Left lobe of liver (tissue), 2 donors: ENCODE data around the gene SPATA2L. TPM values are rescaled to one million over a fixed set of nuclear protein-coding genes. Genes with fewer than 3 reads are reported as not detected.

ENCODE experiments used
- ATAC-seq: fragments of 200-7000 bp; cut with Tn5 transposase; one replicate; pipeline ENCODE4 v1.9.1; 2020; ENCODE audit warnings: mild to moderate bottlenecking, moderate library complexity
- DNase-seq: peaks from one replicate; pipeline ENCODE4 v3.0.0-alpha.2; 2020; ENCODE audit warnings: low spot score
- total RNA-seq: library from RNA; stranded (reverse); gene quantifications from one replicate; pipeline ENCODE4 v1.2.1, GENCODE V29; 2021
- donor health status: DM: no; HTN: no; CAD: no; lungs with moderate emphysema.
- donor health status: DM: no; HTN: yes; CAD: no.

Gene SPATA2L, protein sequence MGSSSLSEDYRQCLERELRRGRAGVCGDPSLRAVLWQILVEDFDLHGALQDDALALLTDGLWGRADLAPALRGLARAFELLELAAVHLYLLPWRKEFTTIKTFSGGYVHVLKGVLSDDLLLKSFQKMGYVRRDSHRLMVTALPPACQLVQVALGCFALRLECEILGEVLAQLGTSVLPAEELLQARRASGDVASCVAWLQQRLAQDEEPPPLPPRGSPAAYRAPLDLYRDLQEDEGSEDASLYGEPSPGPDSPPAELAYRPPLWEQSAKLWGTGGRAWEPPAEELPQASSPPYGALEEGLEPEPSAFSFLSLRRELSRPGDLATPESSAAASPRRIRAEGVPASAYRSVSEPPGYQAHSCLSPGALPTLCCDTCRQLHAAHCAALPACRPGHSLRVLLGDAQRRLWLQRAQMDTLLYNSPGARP
- total RNA-seq: 13.8 TPM

DNA sequence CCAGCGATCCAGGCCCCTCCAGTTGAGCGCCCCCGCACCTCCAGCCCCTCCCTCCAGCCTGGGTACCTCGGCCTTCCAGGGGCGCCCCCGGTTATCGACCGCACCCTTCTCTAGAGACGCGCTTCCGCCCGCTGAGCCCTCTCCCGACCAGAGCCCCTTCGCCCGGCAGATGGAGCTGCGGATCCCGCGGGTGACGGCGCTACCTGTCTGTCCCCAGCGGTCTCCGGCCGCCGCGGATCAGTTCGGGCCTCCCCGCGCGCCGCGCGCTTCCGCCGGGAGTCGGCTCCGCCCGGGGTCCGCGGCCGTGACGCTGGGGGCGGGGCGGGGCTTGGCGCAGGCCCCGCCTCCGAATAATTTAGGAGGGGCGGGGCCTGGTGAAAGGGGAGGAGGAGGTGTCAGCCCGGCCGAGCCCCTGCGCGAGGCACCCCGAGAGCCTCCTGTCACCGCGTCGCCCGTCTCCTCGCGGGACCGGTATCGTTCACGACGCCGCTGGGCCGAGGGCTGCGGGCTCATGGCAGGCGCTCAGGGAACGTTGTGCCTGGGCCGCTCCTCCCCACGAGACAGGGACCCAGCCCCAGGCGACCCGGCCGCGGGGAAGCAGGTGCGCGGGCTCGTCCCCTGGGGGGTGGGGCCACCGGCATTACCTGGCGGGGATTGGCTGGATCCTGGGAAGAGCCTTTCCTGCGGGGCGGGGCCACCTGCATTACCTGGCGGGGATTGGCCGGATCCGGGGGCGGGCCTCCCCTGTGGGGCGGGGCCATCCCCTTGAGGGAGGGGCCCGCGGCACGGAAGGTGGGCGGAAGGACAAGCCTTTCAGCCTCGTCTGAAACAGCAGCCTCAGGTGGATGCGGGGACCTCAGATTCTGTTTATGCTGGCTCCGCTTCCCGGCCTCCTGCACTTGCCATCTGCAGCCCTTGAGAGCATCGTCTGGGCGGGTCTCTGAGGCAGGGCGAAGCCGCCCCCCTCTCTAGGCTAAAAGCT lies at the start of gene SPATA2L:
Gene SPATA2L, minus strand, starts transcription at position 281 of the 982 bp plus-strand sequence. CDS start 473 bp downstream, outside the sequence.
- ATAC-seq (peak; percentile 74), DNase-seq (peak; percentile 97)

DNA sequence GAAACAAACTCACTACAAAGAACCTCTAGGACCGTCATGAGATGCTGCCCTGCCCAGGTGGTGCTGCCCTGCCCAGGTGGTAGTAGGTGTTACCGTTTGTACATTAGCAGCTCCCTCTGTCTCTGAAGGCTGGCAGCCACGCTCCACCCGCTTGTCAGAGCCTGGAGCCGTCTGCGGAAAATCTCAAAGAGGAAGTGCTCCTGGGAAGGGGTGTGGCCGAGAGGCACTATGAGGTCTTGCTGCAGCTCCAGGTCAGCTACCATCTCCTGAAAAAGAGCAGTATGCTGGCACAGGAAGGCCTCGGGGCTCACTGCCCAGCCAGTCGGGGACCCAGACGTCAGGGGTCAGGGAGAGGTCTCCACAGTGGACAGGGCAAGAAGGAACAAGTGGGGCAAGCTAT lies 48.1 kb upstream of the SPATA2L start:
- ATAC-seq (peak; percentile 37), DNase-seq (no peak)

DNA sequence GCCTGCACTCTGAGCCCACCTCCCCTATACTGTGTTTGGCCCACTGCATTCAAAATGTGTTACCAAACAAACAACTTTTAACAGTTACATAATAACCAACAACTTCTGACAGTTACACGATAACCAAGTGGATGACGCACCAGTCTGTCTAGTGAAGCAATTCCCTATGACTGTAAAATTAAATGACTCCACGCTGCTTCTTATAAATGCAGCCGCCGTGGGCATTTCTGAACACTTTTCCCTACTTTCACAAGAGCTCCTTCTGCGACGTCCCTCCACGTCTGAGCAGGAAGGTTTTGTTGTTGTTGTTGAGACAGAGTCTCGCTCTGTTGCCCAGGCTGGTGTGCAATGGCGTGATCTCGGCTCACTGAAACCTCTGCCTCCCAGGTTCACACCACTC lies 47.4 kb upstream of the SPATA2L start:
- no peak for ATAC-seq
- no peak for DNase-seq

DNA sequence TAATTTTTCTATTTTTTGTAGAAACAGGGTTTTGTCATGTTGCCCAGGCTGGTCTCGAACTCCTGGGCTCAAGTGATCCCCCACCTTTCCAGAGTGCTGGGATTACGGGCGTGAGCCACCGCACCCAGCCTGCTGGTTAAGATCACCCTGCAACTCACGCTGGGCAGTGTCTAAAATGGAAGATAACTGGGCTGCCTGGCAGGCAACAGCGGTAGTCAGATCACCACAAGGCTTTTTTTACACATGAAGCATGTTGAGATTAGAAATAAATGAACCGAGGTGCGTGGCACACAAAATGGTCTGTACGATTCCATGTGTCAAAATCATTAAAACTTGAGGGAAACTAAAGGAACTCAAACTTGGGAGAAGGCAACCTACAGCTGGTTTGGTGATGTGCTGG lies 46.6 kb upstream of the SPATA2L start:
- no peak for ATAC-seq
- no peak for DNase-seq

DNA sequence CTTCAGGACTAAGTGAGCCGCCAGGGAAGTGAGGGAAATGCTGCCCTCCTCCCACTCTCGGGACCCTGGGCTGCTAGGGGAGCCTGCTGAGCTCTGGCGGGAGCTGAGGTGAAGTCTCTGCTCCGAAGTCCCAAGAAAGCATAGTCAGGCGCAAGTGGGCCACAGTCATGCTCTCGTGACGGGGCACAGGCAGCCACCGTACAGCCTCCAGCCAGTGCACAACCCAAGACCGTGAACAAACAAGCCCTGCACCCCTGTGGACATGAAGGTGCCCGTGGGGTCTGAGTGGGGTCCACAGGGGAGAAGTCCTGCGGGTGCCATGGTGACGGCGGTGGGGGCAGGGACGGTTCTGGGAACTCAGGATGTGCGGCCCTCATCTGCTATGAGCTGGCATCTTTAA lies 44.5 kb upstream of the SPATA2L start:
- DNase-seq: no peak
- ATAC-seq: no peak

DNA sequence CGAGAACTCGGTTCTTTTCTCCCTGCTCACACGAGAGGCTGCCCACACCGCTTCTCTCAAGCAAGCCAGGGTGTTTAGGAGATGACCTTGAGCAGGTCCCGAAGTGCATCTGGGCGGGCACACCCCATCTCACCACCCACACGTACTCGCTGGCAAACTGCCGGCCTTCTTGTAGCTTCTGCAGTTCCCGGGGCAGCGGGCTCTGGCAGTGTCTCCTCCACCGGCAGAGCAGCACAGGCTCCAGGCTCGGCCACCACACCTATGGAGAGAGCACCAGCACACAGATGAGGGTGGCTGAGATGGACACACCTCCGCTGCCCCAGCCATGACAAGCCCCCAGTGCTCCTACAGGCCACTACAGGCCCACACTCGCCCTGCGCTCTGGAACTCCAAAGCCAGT lies 43.3 kb upstream of the SPATA2L start:
- no peak for DNase-seq
- ATAC-seq: peak; percentile 8

DNA sequence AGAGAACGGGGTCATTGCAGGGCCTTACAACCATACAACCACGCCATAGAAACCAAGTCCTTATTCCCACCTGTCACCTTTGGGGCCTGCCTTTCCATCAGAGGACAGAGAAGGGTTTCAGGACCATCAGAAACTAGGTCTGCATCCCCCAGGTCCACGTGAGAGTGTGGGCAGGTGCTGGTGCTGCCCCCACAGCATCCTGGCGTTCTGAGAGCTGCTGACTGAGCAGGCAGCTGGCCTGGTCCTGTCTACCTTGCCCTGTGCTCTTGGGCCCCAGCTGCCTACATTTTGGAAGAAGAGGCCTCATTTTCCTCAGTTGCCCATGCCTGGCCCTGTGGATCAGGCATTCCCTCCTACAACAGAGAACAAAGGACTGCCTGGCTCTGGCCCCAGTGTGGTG lies 41.4 kb upstream of the SPATA2L start:
- no peak for ATAC-seq
- DNase-seq: no peak

DNA sequence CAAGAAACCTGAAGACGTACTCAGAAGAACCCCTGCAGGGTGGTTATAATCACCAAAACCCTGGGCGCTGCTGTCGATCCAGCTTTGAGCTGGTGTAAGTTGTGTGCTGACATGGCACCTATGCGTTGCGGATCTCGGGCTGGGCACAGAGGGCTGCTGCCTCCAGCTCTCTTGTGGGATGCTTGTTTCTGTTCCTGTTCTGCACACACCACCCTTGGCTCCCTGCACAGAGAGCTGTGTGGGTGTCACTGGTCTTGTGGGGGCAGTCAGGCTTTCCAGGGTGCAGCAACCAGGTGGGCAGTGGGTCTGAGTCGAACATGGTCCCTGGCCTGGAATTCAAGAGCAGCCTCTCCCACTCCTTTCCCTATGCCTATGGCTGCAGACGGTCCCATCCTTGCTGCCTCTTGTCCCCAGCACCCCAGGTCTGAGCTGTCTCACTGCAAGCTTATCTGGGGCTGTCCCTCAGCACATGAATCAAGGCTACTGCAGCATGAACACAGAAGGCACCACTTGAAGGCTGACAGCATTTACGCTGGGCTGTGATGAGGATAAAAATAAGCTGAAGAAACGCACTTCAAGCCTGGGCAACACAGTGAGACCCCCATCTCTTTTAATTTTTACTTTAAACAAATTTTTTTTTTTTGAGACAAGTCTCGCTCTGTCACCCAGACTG lies 40.0 kb upstream of the SPATA2L start:
- ATAC-seq: peak; percentile 5
- no peak for DNase-seq

DNA sequence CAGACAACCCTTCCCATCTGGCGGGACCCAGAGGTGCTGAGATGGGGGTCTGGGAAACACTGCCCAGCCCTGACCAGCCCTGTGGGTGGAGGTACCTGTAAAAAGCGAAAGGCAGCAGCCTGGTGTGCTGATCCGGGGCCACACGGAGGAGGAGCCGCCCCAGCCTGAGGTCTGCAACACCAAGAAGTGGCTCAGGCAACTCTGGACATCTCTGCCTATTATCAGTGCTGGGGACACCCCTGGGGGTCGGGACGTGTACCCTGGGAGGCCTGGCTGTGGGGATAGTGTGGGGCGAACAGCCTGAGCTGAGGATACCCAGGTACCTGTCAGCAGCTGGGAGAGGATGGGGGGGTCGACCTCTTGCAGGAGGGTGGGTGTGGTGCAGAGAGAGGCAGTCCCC lies 37.9 kb upstream of the SPATA2L start:
- ATAC-seq (peak; percentile 4), DNase-seq (no peak)

DNA sequence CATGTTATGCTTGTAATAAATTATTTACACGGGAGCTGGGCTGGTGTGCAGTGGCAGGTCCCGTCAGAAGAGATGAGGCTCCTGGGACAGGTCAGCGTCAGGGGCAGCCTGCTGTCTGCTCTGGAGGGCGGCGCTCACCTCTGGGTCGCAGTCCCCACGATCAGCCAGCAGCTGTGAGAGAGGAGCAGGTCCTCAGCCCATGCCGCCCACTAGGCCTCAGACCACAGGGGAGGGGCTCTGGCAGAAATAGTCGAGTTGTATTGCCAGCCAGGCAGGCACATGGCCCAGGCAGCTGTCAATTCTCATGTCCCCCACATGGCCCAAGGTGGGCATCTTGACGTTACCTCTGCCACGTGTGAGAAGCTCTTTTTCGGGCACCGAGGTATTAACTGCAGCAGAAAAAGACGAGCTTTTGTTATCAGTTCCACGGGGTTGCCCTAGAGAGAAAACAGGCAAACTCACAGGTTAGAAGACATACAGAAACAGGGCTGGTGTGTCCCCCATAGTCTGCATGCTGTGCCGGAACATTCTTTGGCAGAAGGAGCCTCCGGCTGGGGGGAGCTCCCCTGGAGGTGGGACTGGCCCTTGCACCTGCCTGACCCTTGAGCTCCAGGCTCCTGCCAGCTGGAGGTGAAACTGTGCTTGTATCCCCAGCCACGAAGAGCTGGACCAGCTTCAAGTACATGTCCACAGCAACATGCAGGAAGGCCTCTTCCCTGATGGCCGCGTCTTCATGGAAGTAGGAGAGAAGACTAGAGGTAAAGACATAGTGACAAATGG lies 37.2 kb upstream of the SPATA2L start:
- ATAC-seq (peak; percentile 50), DNase-seq (no peak)

DNA sequence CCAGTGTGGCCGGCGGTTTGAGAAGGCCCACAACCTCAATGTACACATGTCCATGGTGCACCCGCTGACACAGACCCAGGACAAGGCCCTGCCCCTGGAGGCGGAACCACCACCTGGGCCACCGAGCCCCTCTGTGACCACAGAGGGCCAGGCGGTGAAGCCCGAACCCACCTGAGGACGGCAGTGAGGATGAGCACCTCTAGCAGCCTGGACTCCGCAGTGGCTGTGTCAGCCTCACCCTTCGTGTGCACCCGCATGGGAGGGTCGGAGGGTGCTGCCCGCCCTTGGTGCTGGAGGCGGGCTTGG lies 36.5 kb upstream of the SPATA2L start:
- no peak for ATAC-seq
- DNase-seq: no peak

DNA sequence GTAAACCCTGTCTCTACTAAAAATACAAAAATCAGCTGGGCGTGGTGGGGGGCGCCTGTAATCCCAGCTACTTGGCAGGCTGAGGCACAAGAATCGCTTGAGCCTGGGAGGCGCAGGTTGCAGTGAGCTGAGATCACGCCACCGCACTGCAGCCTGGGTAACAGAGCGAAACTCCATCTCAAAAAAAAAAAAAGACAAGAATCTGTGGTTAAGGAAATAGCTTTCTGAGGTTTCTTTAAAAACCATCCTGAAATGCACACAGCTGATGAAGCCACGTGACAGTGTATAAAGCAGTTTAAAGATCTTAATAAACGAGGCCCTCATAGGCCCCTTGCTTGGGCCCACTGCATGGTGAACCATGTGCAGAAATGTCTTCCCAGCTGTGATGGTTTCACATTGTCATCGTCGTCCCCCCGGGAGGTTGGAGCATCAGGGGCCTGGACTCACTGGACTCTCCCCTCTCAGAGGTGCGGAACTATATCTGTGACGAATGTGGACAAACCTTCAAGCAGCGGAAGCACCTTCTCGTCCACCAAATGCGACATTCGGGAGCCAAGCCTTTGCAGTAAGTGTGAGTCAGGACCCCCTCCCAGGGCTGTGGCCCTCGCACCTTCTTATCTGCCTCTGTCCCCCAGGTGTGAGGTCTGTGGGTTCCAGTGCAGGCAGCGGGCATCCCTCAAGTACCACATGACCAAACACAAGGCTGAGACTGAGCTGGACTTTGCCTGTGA lies 36.0 kb upstream of the SPATA2L start:
- DNase-seq (no peak), ATAC-seq (no peak)

DNA sequence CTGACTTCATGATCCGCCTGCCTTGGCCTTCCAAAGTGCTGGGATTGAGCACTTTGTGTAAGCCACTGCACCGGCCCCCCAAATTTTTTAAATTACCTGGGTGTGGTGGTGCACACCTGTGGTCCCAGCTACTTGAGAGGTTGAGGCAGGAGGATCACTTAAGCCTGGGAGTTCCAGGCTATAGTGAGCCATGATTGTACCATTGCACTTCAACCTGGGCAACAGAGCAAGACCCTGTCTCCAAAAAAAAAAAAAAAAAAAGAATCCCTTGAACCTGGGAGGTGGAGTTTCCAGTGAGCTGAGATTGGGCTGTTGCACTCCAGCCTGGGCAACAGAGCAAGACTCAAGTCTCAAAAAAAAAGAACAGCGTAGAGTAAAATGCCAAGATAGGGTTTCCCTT lies 35.0 kb upstream of the SPATA2L start:
- ATAC-seq: no peak
- no peak for DNase-seq

DNA sequence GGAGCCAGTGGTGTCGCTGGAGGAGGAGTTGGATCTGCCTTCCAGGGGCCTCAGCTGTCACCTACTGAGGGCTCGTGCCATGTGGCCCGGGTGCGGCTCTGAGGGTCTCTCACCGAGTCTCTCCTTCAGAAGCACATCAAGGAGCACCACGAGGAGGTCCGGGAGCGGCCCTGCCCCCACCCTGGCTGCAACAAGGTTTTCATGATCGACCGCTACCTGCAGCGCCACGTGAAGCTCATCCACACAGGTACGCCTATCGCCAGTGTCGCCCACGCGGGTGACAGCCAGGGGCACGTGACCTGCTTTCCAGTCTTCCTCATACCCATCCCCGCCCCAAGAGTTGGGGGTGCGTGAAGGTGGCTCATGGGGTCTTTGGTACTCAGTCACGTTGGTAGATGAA lies 32.3 kb upstream of the SPATA2L start:
- no peak for ATAC-seq
- no peak for DNase-seq

DNA sequence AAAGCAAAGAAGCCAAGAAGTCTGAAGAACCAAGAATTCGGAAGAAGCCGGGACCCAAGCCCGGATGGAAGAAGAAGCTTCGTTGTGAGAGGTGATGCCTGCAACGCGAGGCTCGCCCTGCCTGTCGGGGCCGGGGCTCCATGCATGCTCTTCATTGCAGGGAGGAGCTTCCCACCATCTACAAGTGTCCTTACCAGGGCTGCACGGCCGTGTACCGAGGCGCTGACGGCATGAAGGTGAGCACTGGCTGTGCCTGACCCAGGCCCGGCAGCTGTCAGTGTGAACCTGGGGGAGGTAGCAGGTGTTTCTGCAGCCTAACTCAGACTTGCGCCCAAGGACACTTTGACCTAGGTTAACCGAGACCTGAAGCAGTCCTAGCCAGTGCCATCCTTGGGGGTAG lies 31.8 kb upstream of the SPATA2L start:
- DNase-seq: no peak
- no peak for ATAC-seq

DNA sequence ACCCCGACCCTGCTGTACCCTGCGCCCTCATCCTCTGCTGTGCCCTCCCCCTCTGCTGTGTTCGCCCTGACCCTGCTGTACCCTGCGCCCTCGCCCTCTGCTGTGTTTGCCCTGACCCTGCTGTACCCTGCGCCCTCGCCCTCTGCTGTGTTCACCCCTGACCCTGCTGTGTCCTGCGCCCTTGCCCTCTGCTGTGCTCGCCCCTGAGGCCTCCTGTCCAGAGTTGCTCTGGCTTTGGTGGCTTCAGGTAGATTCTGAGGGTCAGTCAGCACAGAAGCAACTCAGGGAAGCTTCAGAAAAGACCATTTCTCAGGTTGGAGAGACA lies 31.4 kb upstream of the SPATA2L start:
- ATAC-seq (no peak), DNase-seq (no peak)

DNA sequence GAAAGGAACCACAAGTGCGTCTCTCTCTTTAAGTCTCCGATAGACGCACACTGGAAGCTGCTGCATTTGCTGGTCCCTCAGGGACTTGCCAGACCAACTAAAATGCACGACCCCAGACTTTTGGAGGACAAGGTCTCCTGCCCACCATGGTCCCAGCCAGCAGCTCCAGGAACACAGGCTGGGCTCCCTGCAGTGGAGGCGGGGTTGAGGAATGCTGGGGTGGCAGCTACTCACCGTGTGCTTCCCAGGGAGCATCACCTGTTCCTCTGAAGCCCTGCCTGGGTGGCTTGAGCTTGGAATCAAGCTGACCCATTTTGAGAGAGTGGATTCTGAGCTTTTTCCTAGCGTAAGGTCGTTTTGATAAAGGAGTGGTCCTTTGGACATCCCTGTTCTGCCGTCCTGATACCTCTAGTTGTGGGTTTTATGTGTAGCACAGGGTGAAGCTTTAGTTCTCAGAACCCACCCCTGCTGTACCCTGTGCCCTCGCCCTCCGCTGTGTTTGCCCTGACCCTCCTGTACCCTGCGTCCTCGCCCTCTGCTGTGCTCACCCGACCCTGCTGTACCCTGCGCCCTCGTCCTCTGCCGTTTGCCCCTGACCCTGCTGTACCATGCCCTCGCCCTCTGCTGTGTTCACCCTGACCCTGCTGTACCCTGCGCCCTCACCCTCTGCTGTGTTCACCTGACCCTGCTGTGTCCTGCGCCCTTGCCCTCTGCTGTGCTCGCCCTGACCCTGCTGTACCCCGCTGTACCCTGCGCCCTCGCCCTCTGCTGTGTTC lies 30.8 kb upstream of the SPATA2L start:
- DNase-seq (no peak), ATAC-seq (no peak)

DNA sequence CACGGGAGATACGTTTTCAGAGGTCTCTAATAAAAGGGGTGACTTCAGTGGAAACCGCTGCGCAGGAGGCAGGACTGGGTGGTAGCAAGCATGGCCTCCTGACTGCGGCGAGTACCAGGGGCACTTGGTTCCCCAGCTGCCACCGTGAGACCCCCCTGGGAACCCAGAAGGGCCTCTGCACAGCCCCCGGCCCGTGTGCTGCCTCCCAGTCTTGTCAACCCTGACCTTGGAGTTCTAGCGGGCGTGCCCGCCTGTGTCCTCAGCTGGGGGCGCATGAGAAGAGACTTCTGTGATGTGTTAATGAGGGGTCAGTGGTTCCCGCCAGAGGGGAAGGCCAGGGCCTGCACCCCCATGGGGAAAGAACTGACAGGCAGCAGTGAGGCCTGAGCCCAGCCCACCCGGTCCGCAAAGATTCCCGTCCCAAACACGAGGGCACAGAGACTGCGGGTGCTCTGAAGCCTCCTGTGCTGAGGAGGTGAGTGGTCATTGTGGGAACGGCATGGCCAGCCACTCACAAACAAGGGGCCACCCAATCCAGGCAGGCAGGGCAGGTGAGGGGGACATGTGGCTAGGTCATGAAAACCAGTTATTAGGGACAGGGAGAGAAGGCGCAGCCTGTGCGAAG lies 29.2 kb upstream of the SPATA2L start:
- no peak for ATAC-seq

More for the DNA sequence above, 29.2 kb upstream of the SPATA2L start:
- no peak for DNase-seq
